Neural cell (in vitro differentiated cells): Measurements from ENCODE around the gene NAP1L3. TPM values are rescaled to one million over a fixed set of nuclear protein-coding genes. Genes with fewer than 3 reads are reported as not detected.

ENCODE experiments used
- H2AFZ ChIP-seq: fragments of 200-600, 300-800 bp; sonication (generic), shearing (Covaris generic); 2 replicates; pipeline ENCODE4 v1.6.0; 2014; ENCODE audit warnings: low read depth, mild to moderate bottlenecking, antibody characterized with exemption, low read length, moderate library complexity
- H3F3A ChIP-seq: fragments of 200-600 bp; shearing (Covaris generic); 2 replicates; pipeline ENCODE4 v1.6.1; 2016; ENCODE audit warnings: mild to moderate bottlenecking, moderate library complexity, mixed read lengths, antibody characterized with exemption, low read length; ENCODE audit not compliant: insufficient read depth, poor library complexity, severe bottlenecking
- H3K27ac ChIP-seq: fragments of 200-600, 300-800 bp; sonication (generic), shearing (Covaris generic); 2 replicates; pipeline ENCODE4 v1.5.1; 2014; ENCODE audit warnings: mild to moderate bottlenecking, low read length, moderate library complexity
- H3K27me3 ChIP-seq: fragments of 300-800, 200-600 bp; sonication (generic), shearing (Covaris generic); 2 replicates; pipeline ENCODE4 v1.6.0; 2014; ENCODE audit warnings: mild to moderate bottlenecking, low read depth, low read length, moderate library complexity; ENCODE audit not compliant: insufficient read depth
- H3K36me3 ChIP-seq: fragments of 300-800, 200-600 bp; sonication (generic), shearing (Covaris generic); 2 replicates; pipeline ENCODE4 v1.5.1; 2014; ENCODE audit warnings: mild to moderate bottlenecking, antibody characterized with exemption, low read length, moderate library complexity; ENCODE audit not compliant: insufficient read depth
- H3K4me2 ChIP-seq: fragments of 300-800, 200-600 bp; sonication (generic), shearing (Covaris generic); 2 replicates; pipeline ENCODE4 v1.6.0; 2014; ENCODE audit warnings: mild to moderate bottlenecking, low read length
- H3K4me3 ChIP-seq: fragments of 300-800, 200-600 bp; sonication (generic), shearing (Covaris generic); 2 replicates; pipeline ENCODE4 v1.5.1; 2014; ENCODE audit warnings: mild to moderate bottlenecking, low read length, moderate library complexity
- H3K79me2 ChIP-seq: fragments of 200-600 bp; shearing (Covaris generic); replicated peaks from 2 replicates; pipeline ENCODE4 v1.6.0; 2014; ENCODE audit warnings: mild to moderate bottlenecking, low read length, moderate library complexity; ENCODE audit not compliant: insufficient read depth
- H3K9ac ChIP-seq: fragments of 300-800, 200-600 bp; sonication (generic), shearing (Covaris generic); 2 replicates; pipeline ENCODE4 v1.6.1; 2016; ENCODE audit warnings: mild to moderate bottlenecking, low read length, mixed read lengths
- H3K9me2 ChIP-seq: fragments of 200-600 bp; shearing (Covaris generic); 2 replicates; pipeline ENCODE4 v1.6.1; 2016; ENCODE audit warnings: mild to moderate bottlenecking, low read length, mixed read lengths; ENCODE audit not compliant: insufficient read depth
- H3K9me3 ChIP-seq: fragments of 200-600, 300-800 bp; sonication (generic), shearing (Covaris generic); 2 replicates; pipeline ENCODE4 v1.6.1; 2016; ENCODE audit warnings: mild to moderate bottlenecking, mixed run types, low read length, moderate library complexity, mixed read lengths
- H4K20me1 ChIP-seq: fragments of 200-600 bp; shearing (Covaris generic); 2 replicates; pipeline ENCODE4 v1.6.1; 2016; ENCODE audit warnings: mild to moderate bottlenecking, mixed run types; ENCODE audit not compliant: insufficient read depth
- CTCF ChIP-seq: fragments of 450-650 bp; IDR thresholded peaks from 2 replicates; pipeline ENCODE4 v1.5.1; 2014; ENCODE audit warnings: antibody characterized with exemption, mild to moderate bottlenecking, moderate library complexity; ENCODE audit not compliant: poor library complexity, severe bottlenecking
- EP300 ChIP-seq: fragments of 450-650 bp; conservative IDR thresholded peaks from 2 replicates; pipeline ENCODE4 v1.6.1; 2014; ENCODE audit warnings: antibody characterized with exemption, mild to moderate bottlenecking, moderate library complexity; ENCODE audit not compliant: poor library complexity, severe bottlenecking
- EZH2 ChIP-seq: fragments of 200-600, 300-800 bp; shearing (Covaris generic), sonication (generic); IDR thresholded peaks from 2 replicates; pipeline ENCODE4 v1.6.1; 2014; ENCODE audit warnings: antibody characterized with exemption, low read length, borderline replicate concordance, mild to moderate bottlenecking; ENCODE audit not compliant: insufficient read depth, poor library complexity, severe bottlenecking
- MXI1 ChIP-seq: fragments of 450-650 bp; conservative IDR thresholded peaks from 2 replicates; pipeline ENCODE4 v1.6.1; 2014; ENCODE audit warnings: antibody characterized with exemption, mild to moderate bottlenecking; ENCODE audit not compliant: poor library complexity, severe bottlenecking
- RAD21 ChIP-seq: fragments of 450-650 bp; conservative IDR thresholded peaks from 2 replicates; pipeline ENCODE4 v1.6.1; 2014; ENCODE audit warnings: antibody characterized with exemption, mild to moderate bottlenecking, moderate library complexity
- REST ChIP-seq: IDR thresholded peaks from 2 replicates; pipeline ENCODE4 v1.6.1; 2012; ENCODE audit warnings: borderline replicate concordance
- SMC3 ChIP-seq: fragments of 450-650 bp; conservative IDR thresholded peaks from 2 replicates; pipeline ENCODE4 v1.6.1; 2014; ENCODE audit warnings: antibody characterized with exemption, mild to moderate bottlenecking, moderate library complexity; ENCODE audit not compliant: poor library complexity
- TAF1 ChIP-seq: IDR thresholded peaks from 2 replicates; pipeline ENCODE4 v1.6.1; 2012; ENCODE audit warnings: low read depth
- polyA plus RNA-seq: library from polyadenylated mRNA; depleted of rRNA; stranded (reverse); fragments of >200 nt; gene quantifications from 2 replicates; pipeline ENCODE4 v1.2.3, GENCODE V29; 2014

Gene NAP1L3
- polyA plus RNA-seq, 1 donor from 2014 or later: 243 TPM

DNA sequence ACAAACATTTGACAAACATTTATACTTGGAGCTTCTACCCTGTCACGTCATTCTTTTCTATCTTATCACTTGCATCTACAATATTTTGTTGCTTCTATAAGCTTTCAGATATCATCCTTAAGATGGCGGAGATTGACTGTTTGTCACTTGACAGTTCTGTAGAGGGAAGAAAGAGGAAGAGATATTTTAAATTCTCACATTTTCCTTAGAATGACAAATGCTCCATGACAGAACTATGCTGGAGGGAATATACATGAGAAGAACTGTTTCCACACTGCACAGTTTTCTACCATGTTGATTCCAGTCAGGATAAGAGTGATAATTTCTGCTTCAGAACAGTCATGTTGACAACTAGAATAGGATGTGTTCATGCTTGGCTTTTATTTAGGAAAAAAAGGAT, 30.3 kb upstream of the NAP1L3 start:
- H3K9me3 ChIP-seq: no peaks in the 10 kb centered on the region

DNA sequence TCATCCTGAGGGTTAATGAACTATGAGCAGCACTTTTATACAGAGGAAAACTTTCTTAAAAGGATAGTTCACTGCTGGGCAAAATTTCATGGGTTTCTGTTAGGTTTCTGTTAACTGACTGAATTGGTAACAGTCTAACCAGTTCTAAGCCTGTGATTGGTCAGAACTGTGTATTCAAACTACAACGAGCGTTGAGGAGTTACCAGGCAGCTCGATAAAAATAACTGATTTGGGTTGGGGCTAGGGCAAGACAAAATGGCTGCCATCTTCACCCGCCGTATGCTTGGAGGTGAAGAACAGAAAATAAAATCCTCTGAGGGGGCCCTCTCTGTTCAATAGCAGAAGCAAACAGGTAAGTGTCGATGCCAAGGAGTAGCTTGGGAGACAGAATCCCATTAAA, 22.6 kb upstream of the NAP1L3 start:
- Histone ChIP-seq H3K4me3 (no peak overlapping the region), H4K20me1 (no peaks in the 10 kb centered on the region), H3K27me3 (no peaks in the 10 kb centered on the region), H3F3A (no peaks in the 10 kb centered on the region), H3K36me3 (no peaks in the 10 kb centered on the region), H3K9ac (no peak overlapping the region), H2AFZ (no peak overlapping the region), H3K4me2 (no peak overlapping the region), H3K9me3 (no peaks in the 10 kb centered on the region), H3K27ac (no peak overlapping the region), H3K9me2 (no peaks in the 10 kb centered on the region), H3K79me2 (no peaks in the 10 kb centered on the region)
- TF ChIP-seq SMC3 (no peak), TAF1 (no peak), CTCF (no peak), EP300 (no peak), EZH2 (no peak), REST (no peak), RAD21 (no peak), MXI1 (no peak)

More for the DNA sequence above, 30.3 kb upstream of the NAP1L3 start:
- Histone ChIP-seq H4K20me1 (no peaks in the 10 kb centered on the region), H3K4me3 (no peak overlapping the region), H3K36me3 (no peaks in the 10 kb centered on the region), H3K79me2 (no peaks in the 10 kb centered on the region), H3K27me3 (no peaks in the 10 kb centered on the region), H3K27ac (peak overlapping the region; percentile 55), H3K9ac (no peak overlapping the region), H3K4me2 (no peak overlapping the region), H3F3A (no peaks in the 10 kb centered on the region), H3K9me2 (no peaks in the 10 kb centered on the region), H2AFZ (no peak overlapping the region)
- TF ChIP-seq SMC3 (no peak), EP300 (peak; percentile 83), REST (peak; percentile 88)
